ENCODE measurements around the gene CDC42BPB.

DNA sequence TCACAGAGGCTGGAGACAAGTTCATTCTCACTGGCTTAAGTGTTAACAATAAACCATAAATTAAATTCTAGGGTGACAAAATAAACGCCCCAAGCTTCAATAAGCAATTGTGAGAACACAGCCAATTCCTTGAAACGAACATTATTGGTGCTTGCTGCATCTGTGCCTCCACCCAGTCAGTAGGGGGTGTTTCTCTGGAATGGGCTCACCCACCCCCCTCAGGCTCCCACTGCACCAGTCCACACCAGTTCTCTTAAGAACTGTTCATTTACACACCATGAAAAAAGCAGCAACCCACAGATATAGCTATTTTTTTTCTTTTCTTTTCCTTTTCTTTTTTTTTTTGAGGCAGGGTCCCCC lies 34.7 kb downstream of the CDC42BPB start:
- TF ChIP-seq CTCF (IDR thresholded peaks at IDR 0.05), result no peak
- no peak for TF ChIP-seq POLR2A (IDR thresholded peaks at IDR 0.05)
